Measurements from ENCODE around the gene CSRP3.
A peak's percentile ranks its signal among the peaks of the same experiment; 100 is the strongest.

The CSRP3 gene

GRCh38 chr11:19201737-19202605, at the start of gene CSRP3:
Gene CSRP3 (minus strand): TSS chr11:19201983. CDS start chr11:19192448, 9,535 bp downstream.
- DNase-seq: no peak

GRCh38 chr11:19251577-19251976, 49.8 kb upstream of the CSRP3 start:
- no peak for DNase-seq

- no peak for DNase-seq
Measured at GRCh38 chr11:19246816-19247215, 45.0 kb upstream of the CSRP3 start.

GRCh38 chr11:19245351-19245750, 43.6 kb upstream of the CSRP3 start:
- no peak for DNase-seq

- no peak for DNase-seq
Measured at GRCh38 chr11:19244621-19245020, 42.8 kb upstream of the CSRP3 start.

GRCh38 chr11:19244084-19244483, 42.3 kb upstream of the CSRP3 start:
- no peak for DNase-seq

- no peak for DNase-seq
Measured at GRCh38 chr11:19243613-19244012, 41.8 kb upstream of the CSRP3 start.

- no peak for DNase-seq
Measured at GRCh38 chr11:19243143-19243542, 41.4 kb upstream of the CSRP3 start.

GRCh38 chr11:19242179-19242932, 40.6 kb upstream of the CSRP3 start:
- DNase-seq: no peak

GRCh38 chr11:19241260-19242178, 39.7 kb upstream of the CSRP3 start:
- peak; percentile 6 for DNase-seq

GRCh38 chr11:19240420-19241259, 38.9 kb upstream of the CSRP3 start, which contains the start of gene E2F8:
Gene E2F8 (minus strand): TSS chr11:19240945. CDS start chr11:19240121, 824 bp downstream.
- DNase-seq: peak; percentile 96

GRCh38 chr11:19239039-19239438, 37.3 kb upstream of the CSRP3 start:
- DNase-seq: no peak

GRCh38 chr11:19237813-19238212, 36.0 kb upstream of the CSRP3 start:
- peak; percentile 24 for DNase-seq

- no peak for DNase-seq
Measured at GRCh38 chr11:19237381-19237780, 35.6 kb upstream of the CSRP3 start.

- no peak for DNase-seq
Measured at GRCh38 chr11:19234231-19234817, 32.5 kb upstream of the CSRP3 start.

GRCh38 chr11:19232910-19233503, 31.2 kb upstream of the CSRP3 start:
- no peak for DNase-seq

GRCh38 chr11:19229671-19230070, 27.9 kb upstream of the CSRP3 start:
- DNase-seq: no peak

- no peak for DNase-seq
Measured at GRCh38 chr11:19228968-19229367, 27.2 kb upstream of the CSRP3 start.

GRCh38 chr11:19226378-19227195, 24.8 kb upstream of the CSRP3 start:
- DNase-seq: no peak

GRCh38 chr11:19225581-19225980, 23.8 kb upstream of the CSRP3 start:
- no peak for DNase-seq
